ENCODE data around the gene SH3BGRL2.

GRCh38 chr6:79650950-79651349 is 19.8 kb downstream of the SH3BGRL2 start:
- TF ChIP-seq CTCF (IDR thresholded peaks at IDR 0.05) (no peak), EZH2 (IDR thresholded peaks at IDR 0.05) (no peak)
